IgD-negative memory B cell (primary cell): ENCODE measurements around the gene CATSPER3. TPM values are rescaled to one million over a fixed set of nuclear protein-coding genes. Genes with fewer than 3 reads are reported as not detected.

ENCODE experiments used
- H3K27ac Mint-ChIP-seq, 3 donors: one replicate each; pipeline ENCODE4 v1.8.0; 2020 to 2022; ENCODE audit warnings: mild to moderate bottlenecking in 3 of 3, mixed read lengths in 3 of 3, moderate library complexity in 1 of 3
- H3K27me3 Mint-ChIP-seq: one replicate; pipeline ENCODE4 v1.8.0; 2021; ENCODE audit warnings: mixed read lengths
- H3K36me3 Mint-ChIP-seq: one replicate; pipeline ENCODE4 v1.8.0; 2020; ENCODE audit warnings: mild to moderate bottlenecking, mixed read lengths
- H3K4me1 Mint-ChIP-seq, 3 donors: one replicate each; pipeline ENCODE4 v1.8.0; 2020 to 2022; ENCODE audit warnings: mixed read lengths in 3 of 3, mild to moderate bottlenecking in 1 of 3
- H3K4me3 Mint-ChIP-seq, 4 donors: one replicate each; pipeline ENCODE4 v1.8.0; 2020 to 2022; ENCODE audit warnings: mild to moderate bottlenecking in 4 of 4, mixed read lengths in 4 of 4, moderate library complexity in 3 of 4
- H3K9me3 Mint-ChIP-seq, 3 donors: one replicate each; pipeline ENCODE4 v1.8.0; 2020 to 2021; ENCODE audit warnings: mixed read lengths in 3 of 3, mild to moderate bottlenecking in 1 of 3
- polyA plus RNA-seq: library from polyadenylated mRNA; unstranded; fragments of 300-500 nt; fragmentation: Illumina TruSeq; gene quantifications from one replicate; pipeline ENCODE4 v1.2.3, GENCODE V29; 2021

The CATSPER3 gene
- polyA plus RNA-seq: not detected

DNA sequence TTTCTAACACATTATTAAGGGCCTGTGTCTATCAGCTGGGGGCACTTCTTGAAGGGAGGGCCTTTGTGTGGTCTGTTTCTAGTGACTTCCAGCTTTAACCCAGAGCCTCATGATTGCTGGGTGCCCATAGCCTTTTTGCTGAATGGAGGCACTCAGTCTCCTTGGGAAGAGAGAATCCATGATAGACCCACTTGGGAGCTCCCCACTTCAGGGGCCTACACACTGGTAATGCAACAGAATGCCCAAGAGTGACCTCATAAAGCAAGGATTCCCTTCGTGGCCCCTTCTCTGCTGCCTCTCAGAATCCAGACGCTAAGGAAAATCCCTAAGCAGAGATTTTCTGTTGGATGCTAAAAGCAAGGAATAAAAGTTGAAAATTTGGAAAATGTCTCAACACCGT lies at the start of gene CATSPER3:
TSS of gene CATSPER3 (plus strand) at position 301 of the 400 bp plus-strand sequence. CDS start at position 386, 85 bp downstream.
- H3K4me3 Mint-ChIP-seq: no peak within 1 kb of the TSS
- no peak within 1 kb of the TSS for H3K27ac Mint-ChIP-seq

GRCh38 chr5:134918861-134919260 lies 48.8 kb upstream of the CATSPER3 start:
- Mint-ChIP-seq H3K27me3 (no peaks in the 10 kb centered on the region), H3K9me3 (no peaks in the 10 kb centered on the region), H3K36me3 (peaks cover 10% of the 10 kb centered on the region), H3K4me3 (no peak overlapping the region), H3K27ac (no peak overlapping the region), H3K4me1 (peaks cover 0 to 3% (median 2%) of the 10 kb centered on the region in 3 donors)

More for the DNA sequence above, at the start of gene CATSPER3:
- Mint-ChIP-seq H3K27me3 (no peaks in the 10 kb centered on the region), H3K9me3 (no peaks in the 10 kb centered on the region), H3K4me1 (no peaks in the 10 kb centered on the region), H3K36me3 (peaks cover 6% of the 10 kb centered on the region)

DNA sequence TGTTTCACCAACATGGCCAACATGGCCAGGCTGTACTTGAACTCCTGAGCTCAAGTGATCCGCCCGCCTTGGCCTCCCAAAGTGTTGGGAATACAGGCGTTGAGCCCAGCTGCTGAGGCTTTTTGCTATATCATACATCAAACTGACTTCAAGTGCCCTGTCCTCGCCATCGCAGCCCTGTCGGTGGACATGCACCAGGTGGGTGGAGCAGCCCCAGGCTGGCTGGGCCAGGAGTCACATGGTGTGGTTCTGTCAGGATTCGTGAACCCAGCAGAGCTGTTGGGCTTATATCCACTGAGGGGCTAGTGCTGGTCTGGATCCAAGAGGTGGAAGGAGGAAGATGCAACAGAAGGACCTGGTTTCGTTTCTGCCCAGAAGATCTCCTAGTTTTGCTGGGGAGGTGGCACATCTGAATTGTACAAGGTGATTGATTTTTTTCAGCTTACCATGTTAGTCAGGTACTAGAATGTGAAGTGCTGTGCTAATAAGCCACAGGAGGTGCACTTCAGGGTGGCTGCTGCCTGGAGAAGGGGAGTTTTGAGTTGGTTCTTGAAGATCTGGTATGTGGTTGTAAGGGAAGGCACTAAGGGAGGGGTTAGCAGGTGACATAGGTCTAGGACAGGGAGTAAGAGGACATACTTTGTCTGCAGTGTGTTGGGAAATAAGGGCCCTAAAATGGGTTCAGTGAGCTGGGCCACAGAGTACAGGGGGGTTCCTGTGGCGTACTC lies 46.7 kb upstream of the CATSPER3 start:
- Mint-ChIP-seq H3K4me1 (peaks cover 0 to 3% (median 2%) of the 10 kb centered on the region in 3 donors), H3K4me3 (no peak overlapping the region), H3K27me3 (no peaks in the 10 kb centered on the region), H3K27ac (no peak overlapping the region), H3K9me3 (no peaks in the 10 kb centered on the region), H3K36me3 (peaks cover 10% of the 10 kb centered on the region)

DNA sequence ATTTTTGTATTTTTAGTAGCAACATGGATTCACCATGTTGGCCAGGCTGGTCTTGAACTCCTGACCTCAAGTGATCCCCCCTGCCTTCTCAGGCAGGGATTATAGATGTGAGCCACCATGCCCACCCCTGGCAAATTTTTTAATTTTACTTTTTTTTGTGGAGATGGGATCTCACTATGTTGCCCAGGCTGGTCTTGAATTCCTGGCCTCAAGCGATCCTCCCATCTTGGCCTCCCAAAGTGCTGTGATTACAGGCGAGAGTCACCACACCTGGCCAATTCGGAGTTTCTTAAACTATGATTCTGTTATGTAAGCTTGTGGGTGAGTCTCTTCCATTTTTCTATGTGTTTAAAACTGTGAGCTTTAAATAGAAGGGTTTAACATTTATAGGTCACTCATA lies 35.2 kb upstream of the CATSPER3 start:
- Mint-ChIP-seq H3K27ac (no peak overlapping the region), H3K9me3 (no peaks in the 10 kb centered on the region), H3K4me3 (no peak overlapping the region), H3K27me3 (no peaks in the 10 kb centered on the region), H3K36me3 (peaks cover 9% of the 10 kb centered on the region), H3K4me1 (no peaks in the 10 kb centered on the region)

DNA sequence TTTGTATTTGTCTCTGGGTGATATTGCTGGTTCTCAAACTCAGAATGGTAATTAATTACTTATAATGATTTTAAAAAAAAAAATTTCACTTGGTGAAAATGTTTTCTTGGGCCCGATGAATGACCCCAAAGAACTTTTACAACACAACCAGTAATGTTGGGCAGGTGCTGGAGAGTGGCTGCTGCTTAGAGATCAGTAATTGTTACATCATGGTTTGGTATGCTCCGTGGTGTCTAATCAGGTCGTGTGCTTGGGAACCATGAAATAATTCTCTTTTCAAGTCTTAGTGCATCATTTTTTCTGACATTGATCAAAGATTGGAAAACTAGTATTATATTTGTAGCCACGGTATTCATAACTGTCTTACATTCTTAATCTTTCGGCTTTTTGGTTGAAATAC lies 33.5 kb upstream of the CATSPER3 start:
- Mint-ChIP-seq H3K4me1 (no peaks in the 10 kb centered on the region), H3K27me3 (no peaks in the 10 kb centered on the region), H3K27ac (no peak overlapping the region), H3K4me3 (no peak overlapping the region), H3K9me3 (no peaks in the 10 kb centered on the region), H3K36me3 (peaks cover 8% of the 10 kb centered on the region)

GRCh38 chr5:134935711-134936602 lies 31.8 kb upstream of the CATSPER3 start:
- Mint-ChIP-seq H3K4me1 (no peaks in the 10 kb centered on the region), H3K27ac (no peak overlapping the region), H3K27me3 (no peaks in the 10 kb centered on the region), H3K4me3 (no peak overlapping the region), H3K36me3 (peaks cover 9% of the 10 kb centered on the region), H3K9me3 (no peaks in the 10 kb centered on the region)

DNA sequence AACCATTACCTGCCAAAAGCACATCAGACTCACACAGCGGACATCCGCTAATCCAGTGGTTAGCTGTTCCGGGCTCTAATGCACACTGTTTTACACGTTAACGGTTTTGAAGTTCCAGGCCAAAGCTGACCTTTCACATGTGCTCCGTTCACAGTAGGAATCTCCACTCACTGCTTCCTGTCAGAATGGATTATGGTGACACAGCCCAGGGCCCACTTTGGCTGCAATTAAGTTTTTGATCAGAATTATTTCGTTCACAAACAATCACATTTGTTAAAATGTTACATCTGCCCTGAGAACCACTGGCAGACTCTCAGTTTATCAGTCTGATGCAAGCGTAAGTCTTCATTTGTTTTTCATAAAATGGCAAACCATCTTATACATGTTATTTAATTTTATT lies 30.2 kb upstream of the CATSPER3 start:
- H3K4me1 Mint-ChIP-seq: no peaks in the 10 kb centered on the region
- H3K36me3 Mint-ChIP-seq: peaks cover 5% of the 10 kb centered on the region
- no peak overlapping the region for H3K4me3 Mint-ChIP-seq
- no peaks in the 10 kb centered on the region for H3K27me3 Mint-ChIP-seq
- no peaks in the 10 kb centered on the region for H3K9me3 Mint-ChIP-seq
- H3K27ac Mint-ChIP-seq: no peak overlapping the region

DNA sequence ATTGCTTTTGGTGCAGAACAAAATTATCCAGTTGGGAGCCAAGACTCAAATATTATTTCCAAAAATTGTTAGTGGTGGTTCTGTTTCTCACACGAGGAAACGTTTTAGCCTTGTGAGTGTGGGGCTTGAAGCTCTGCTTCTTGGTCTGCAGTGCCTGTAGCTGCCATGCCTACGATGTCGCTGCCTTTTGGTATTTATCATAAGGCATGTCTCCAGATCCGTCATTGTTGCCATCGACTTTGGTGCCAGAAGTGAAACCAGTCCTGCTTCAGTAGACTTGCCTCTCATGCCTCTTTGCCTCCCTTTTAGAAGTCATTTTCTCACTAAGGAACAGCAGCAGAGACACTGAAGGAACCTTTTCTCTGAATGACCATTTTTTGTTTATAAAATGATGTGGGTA lies 29.7 kb upstream of the CATSPER3 start:
- peaks cover 5% of the 10 kb centered on the region for H3K36me3 Mint-ChIP-seq
- H3K27ac Mint-ChIP-seq: no peak overlapping the region
- H3K4me3 Mint-ChIP-seq: no peak overlapping the region
- no peaks in the 10 kb centered on the region for H3K27me3 Mint-ChIP-seq
- no peaks in the 10 kb centered on the region for H3K4me1 Mint-ChIP-seq
- H3K9me3 Mint-ChIP-seq: no peaks in the 10 kb centered on the region

DNA sequence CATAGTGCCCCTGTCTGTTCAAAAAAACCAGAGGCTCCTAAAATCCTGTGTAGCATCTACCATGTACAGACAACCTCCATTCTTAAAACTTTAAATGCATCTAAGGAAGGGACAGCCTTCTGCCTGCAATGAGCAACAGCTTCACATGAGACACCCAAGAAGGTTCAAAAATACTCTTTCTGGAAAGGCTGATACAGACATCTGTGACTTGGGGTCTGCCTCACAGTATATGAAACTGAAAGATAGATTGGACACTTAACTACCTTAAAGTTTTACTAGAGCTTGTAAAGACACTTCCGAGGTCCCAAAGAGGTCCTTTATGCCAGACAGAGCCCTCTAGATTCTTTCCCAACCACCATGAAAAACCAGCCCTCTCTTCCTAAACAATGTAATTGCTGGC lies 28.2 kb upstream of the CATSPER3 start:
- Mint-ChIP-seq H3K4me1 (no peaks in the 10 kb centered on the region), H3K36me3 (peaks cover 5% of the 10 kb centered on the region), H3K27me3 (no peaks in the 10 kb centered on the region), H3K27ac (no peak overlapping the region), H3K4me3 (no peak overlapping the region), H3K9me3 (no peaks in the 10 kb centered on the region)

DNA sequence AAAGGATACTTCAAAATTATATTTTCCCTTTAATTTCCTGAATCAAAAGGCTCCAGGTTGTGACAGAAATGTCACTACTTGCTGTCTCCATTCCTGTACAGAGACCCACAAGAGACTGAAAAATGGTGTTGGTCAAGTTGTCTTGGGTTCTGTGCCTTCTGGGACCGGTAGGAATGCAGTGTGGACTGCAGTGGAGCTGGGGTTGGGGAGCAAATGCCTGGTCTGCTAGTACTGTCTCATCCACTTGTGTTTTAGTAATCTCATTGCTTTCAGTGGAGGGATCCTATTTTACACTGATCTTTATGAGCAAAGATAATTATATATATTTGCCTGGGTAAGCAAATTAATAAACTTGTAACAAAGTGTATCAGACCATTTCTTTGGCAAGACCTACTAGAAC lies 24.2 kb upstream of the CATSPER3 start:
- Mint-ChIP-seq H3K9me3 (no peaks in the 10 kb centered on the region), H3K36me3 (peaks cover 5% of the 10 kb centered on the region), H3K4me3 (no peak overlapping the region), H3K4me1 (no peaks in the 10 kb centered on the region), H3K27me3 (no peaks in the 10 kb centered on the region), H3K27ac (no peak overlapping the region)

- no peak overlapping the region for H3K27ac Mint-ChIP-seq
- H3K4me1 Mint-ChIP-seq: no peaks in the 10 kb centered on the region
Observed at GRCh38 chr5:134944630-134945029, 23.1 kb upstream of the CATSPER3 start.

DNA sequence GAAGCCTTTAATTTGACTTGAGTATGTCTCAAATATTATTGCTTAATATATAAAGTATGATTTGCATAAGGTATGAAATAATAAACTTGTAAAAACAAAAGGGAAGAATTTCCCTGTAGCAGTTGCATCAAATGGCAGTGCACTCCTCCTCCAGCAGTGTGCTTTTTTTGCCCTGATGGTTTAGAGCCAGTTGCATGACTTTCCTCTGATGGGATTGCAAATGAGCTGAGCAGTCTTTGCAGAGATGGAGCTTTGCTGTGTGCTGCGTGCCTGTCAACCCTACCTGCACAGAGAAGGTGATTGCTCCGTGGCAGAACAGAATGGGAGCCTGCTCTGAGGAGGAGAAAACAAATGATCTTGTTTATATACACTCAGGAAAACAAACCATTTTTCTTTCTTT lies 22.7 kb upstream of the CATSPER3 start:
- no peaks in the 10 kb centered on the region for H3K4me1 Mint-ChIP-seq
- no peak overlapping the region for H3K27ac Mint-ChIP-seq
- H3K36me3 Mint-ChIP-seq: no peaks in the 10 kb centered on the region
- no peaks in the 10 kb centered on the region for H3K27me3 Mint-ChIP-seq
- no peak overlapping the region for H3K4me3 Mint-ChIP-seq
- no peaks in the 10 kb centered on the region for H3K9me3 Mint-ChIP-seq

More at GRCh38 chr5:134944630-134945029, 23.1 kb upstream of the CATSPER3 start:
- H3K36me3 Mint-ChIP-seq: peaks cover under 1% of the 10 kb centered on the region
- no peaks in the 10 kb centered on the region for H3K9me3 Mint-ChIP-seq
- H3K27me3 Mint-ChIP-seq: no peaks in the 10 kb centered on the region
- H3K4me3 Mint-ChIP-seq: no peak overlapping the region

GRCh38 chr5:134948911-134949310 lies 18.8 kb upstream of the CATSPER3 start:
- Mint-ChIP-seq H3K9me3 (no peaks in the 10 kb centered on the region), H3K4me3 (no peak overlapping the region), H3K36me3 (peaks cover 10% of the 10 kb centered on the region), H3K4me1 (no peaks in the 10 kb centered on the region), H3K27ac (no peak overlapping the region), H3K27me3 (no peaks in the 10 kb centered on the region)

- H3K4me3 Mint-ChIP-seq: no peak overlapping the region
- H3K27ac Mint-ChIP-seq: no peak overlapping the region
- H3K36me3 Mint-ChIP-seq: peaks cover 12% of the 10 kb centered on the region
- no peaks in the 10 kb centered on the region for H3K27me3 Mint-ChIP-seq
- no peaks in the 10 kb centered on the region for H3K9me3 Mint-ChIP-seq
- H3K4me1 Mint-ChIP-seq: no peaks in the 10 kb centered on the region
Observed at GRCh38 chr5:134949316-134949715, 18.4 kb upstream of the CATSPER3 start.

- no peaks in the 10 kb centered on the region for H3K4me1 Mint-ChIP-seq
- peaks cover 0 to 5% (median 0%) of the 10 kb centered on the region in 3 donors for H3K9me3 Mint-ChIP-seq
- no peaks in the 10 kb centered on the region for H3K27me3 Mint-ChIP-seq
- peaks cover 8% of the 10 kb centered on the region for H3K36me3 Mint-ChIP-seq
- no peak overlapping the region for H3K4me3 Mint-ChIP-seq
- H3K27ac Mint-ChIP-seq: no peak overlapping the region
Observed at GRCh38 chr5:134957920-134958608, 9.6 kb upstream of the CATSPER3 start.
